ENCODE measurements around the gene ADGRL3. TPM values are rescaled to one million over a fixed set of nuclear protein-coding genes. Genes with fewer than 3 reads are reported as not detected.

ADGRL3 gene
- total RNA-seq, 1 donor from 2014 or later: 6.1 TPM

DNA sequence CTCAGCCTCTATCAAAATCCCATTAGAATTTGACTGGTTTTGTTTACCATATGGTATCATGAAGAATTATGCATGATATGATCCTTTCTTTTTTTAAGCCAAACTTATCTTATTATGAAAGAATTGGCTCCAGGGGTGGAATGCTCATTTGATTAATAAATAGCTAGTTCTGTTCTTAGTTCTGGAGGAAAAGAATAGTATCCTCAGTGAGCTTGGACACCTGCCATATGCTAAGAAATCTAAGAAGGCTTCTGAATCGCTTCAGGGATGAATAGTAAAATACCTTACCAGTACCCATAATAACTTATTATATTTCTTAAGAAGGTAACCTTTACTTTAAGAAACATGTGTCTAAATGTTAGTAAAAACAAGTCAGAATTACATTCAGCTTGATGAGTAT lies 803.6 kb downstream of the ADGRL3 start:
- H3K4me3 ChIP-seq: no peak overlapping the region
- intact Hi-C loops (cut with micrococcal nuclease): no loop called here
- DNase-seq: no peak
- no peak overlapping the region for H3K27ac ChIP-seq (replicated peaks)
- no peaks in the 10 kb centered on the region for H3K4me1 ChIP-seq
- TF ChIP-seq, protein P1, sequence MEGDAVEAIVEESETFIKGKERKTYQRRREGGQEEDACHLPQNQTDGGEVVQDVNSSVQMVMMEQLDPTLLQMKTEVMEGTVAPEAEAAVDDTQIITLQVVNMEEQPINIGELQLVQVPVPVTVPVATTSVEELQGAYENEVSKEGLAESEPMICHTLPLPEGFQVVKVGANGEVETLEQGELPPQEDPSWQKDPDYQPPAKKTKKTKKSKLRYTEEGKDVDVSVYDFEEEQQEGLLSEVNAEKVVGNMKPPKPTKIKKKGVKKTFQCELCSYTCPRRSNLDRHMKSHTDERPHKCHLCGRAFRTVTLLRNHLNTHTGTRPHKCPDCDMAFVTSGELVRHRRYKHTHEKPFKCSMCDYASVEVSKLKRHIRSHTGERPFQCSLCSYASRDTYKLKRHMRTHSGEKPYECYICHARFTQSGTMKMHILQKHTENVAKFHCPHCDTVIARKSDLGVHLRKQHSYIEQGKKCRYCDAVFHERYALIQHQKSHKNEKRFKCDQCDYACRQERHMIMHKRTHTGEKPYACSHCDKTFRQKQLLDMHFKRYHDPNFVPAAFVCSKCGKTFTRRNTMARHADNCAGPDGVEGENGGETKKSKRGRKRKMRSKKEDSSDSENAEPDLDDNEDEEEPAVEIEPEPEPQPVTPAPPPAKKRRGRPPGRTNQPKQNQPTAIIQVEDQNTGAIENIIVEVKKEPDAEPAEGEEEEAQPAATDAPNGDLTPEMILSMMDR (IDR thresholded peaks at IDR 0.05; ENCODE audit: borderline replicate concordance): no peak
- H3K9me3 ChIP-seq (replicated peaks): no peaks in the 10 kb centered on the region
- H3K36me3 ChIP-seq: no peaks in the 10 kb centered on the region
- H3K27me3 ChIP-seq (ENCODE audit: low read depth): no peaks in the 10 kb centered on the region

DNA sequence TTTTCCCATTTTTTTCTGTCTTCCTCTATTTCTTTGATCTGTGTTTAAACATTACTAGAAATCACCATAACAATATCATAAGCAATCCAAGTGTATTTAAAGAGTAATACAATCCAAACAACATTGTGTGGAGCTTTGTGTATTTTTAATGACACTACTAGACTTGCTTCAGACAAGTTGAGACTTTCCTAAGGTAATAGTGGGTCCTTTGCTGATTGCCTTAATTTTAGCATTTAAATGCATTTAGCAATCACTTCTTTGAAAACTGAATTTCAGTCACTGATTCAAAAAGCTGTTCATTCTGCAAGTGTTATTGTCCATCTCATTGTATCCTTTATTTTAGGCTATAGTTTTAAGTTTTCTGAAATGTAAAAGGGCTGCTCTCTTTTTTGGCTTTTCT lies 804.8 kb downstream of the ADGRL3 start:
- Histone ChIP-seq H3K4me1 (no peaks in the 10 kb centered on the region), H3K4me3 (no peak overlapping the region), H3K9me3 (replicated peaks) (no peaks in the 10 kb centered on the region), H3K36me3 (no peaks in the 10 kb centered on the region), H3K27me3 (ENCODE audit: low read depth) (no peaks in the 10 kb centered on the region), H3K27ac (replicated peaks) (no peak overlapping the region)
- TF ChIP-seq, protein P1 (IDR thresholded peaks at IDR 0.05; ENCODE audit: borderline replicate concordance): no peak
- intact Hi-C loops (cut with micrococcal nuclease): no loop called here
- DNase-seq: no peak

DNA sequence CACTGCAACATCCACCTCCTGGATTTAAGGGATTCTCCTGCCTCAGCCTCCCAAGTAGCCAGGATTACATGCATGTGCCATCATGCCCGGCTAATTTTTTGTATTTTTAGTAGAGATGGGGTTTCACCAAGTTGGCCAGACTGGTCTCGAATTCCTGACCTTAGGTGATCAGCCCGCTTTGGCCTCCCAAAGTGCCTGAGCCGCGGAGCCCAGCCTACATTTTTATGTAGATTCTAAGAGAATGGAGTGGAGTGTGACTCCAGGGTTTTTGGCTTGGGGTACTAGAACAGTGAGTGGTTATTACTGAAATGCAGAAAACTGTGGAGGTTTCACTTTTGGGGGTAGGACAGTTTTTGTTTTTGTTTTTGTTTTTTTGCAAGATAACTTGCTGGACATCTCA lies 806.0 kb downstream of the ADGRL3 start:
- no peak overlapping the region for H3K27ac ChIP-seq (replicated peaks)
- no peaks in the 10 kb centered on the region for H3K27me3 ChIP-seq (ENCODE audit: low read depth)
- H3K36me3 ChIP-seq: no peaks in the 10 kb centered on the region
- DNase-seq: no peak
- TF ChIP-seq, protein P1 (IDR thresholded peaks at IDR 0.05; ENCODE audit: borderline replicate concordance): no peak
- H3K4me3 ChIP-seq: no peak overlapping the region
- H3K9me3 ChIP-seq (replicated peaks): no peaks in the 10 kb centered on the region
- intact Hi-C loops (cut with micrococcal nuclease): no loop called here
- no peaks in the 10 kb centered on the region for H3K4me1 ChIP-seq

DNA sequence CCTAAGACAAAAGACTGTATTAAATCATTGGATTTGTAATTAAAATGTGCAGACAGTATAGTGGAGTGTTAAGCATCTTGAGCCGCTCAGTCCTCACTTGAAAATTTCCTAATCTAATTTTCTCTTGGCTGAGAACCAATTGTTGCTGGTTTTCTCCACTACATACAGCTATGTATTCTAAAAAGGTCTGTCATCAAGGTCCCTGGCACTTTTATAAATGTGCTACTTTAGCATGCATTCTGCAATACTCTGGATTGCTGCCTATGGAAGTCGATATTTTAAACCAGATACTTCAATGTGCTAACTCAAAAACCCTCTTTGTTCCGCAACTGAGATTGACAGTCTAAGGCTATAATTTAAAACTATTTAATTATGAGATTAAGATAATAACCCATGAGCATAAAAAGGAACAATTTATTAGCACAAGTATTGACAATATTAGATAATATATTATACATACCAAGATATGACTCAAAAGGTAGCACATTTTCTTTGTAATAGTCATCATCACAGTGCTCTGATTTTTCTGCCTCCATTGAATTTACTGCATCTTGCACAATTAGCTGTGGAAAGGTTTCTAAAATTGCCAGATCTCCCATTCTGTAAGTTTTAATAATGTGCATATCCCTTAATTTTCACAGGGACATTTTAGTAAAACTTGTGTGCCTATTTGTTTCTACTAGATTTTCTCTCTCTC lies 815.1 kb downstream of the ADGRL3 start:
- no peak for DNase-seq
- TF ChIP-seq, protein P1 (IDR thresholded peaks at IDR 0.05; ENCODE audit: borderline replicate concordance): no peak

DNA sequence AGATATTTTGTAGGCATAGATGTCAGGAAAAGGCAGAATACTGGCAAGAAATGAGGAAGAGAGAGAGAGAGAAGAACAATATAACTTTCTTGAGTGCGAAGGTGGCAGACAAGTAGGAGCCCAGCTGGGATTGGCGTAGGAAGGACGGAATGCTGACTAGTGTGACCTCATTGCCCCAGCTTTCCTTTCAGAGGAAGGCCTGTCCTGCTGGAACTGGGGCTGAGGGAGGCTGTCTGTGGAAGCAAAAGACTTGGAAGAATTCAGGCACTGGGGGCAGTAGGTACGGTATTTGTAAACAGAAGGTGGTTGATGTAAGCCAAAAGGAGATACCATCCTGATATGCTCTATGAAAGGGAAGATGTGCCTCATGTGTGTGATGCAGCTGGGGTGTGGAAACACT lies 818.4 kb downstream of the ADGRL3 start:
- no peak overlapping the region for H3K27ac ChIP-seq (replicated peaks)
- H3K4me3 ChIP-seq: no peak overlapping the region
- no peaks in the 10 kb centered on the region for H3K27me3 ChIP-seq (ENCODE audit: low read depth)
- no peak for DNase-seq
- intact Hi-C loops (cut with micrococcal nuclease): no loop called here
- H3K36me3 ChIP-seq: no peaks in the 10 kb centered on the region
- TF ChIP-seq, protein P1 (IDR thresholded peaks at IDR 0.05; ENCODE audit: borderline replicate concordance): no peak
- H3K4me1 ChIP-seq: no peaks in the 10 kb centered on the region
- H3K9me3 ChIP-seq (replicated peaks): no peaks in the 10 kb centered on the region

More for the DNA sequence above, 815.1 kb downstream of the ADGRL3 start:
- no peaks in the 10 kb centered on the region for H3K4me1 ChIP-seq
- H3K4me3 ChIP-seq: no peak overlapping the region
- H3K27ac ChIP-seq (replicated peaks): no peak overlapping the region
- H3K36me3 ChIP-seq: no peaks in the 10 kb centered on the region
- no peaks in the 10 kb centered on the region for H3K9me3 ChIP-seq (replicated peaks)
- no peaks in the 10 kb centered on the region for H3K27me3 ChIP-seq (ENCODE audit: low read depth)
- intact Hi-C loops (cut with micrococcal nuclease): no loop called here
